DOHH2 (cell line): ENCODE measurements around the gene STRN.

ENCODE experiments used
- H3F3A ChIP-seq: fragments of 200-600 bp; sonication (generic), shearing (Covaris generic); 2 replicates; pipeline ENCODE4 v1.6.0; 2016; ENCODE audit warnings: antibody characterized with exemption, mild to moderate bottlenecking; ENCODE audit not compliant: control insufficient read depth, insufficient read depth
- H3K27ac ChIP-seq: fragments of 200-600 bp; sonication (generic); 2 replicates; pipeline ENCODE4 v1.5.1; 2014; ENCODE audit warnings: low read depth, mild to moderate bottlenecking, low read length, moderate library complexity
- H3K27me3 ChIP-seq: fragments of 200-600 bp; sonication (generic); 2 replicates; pipeline ENCODE4 v1.6.1; 2014; ENCODE audit warnings: mild to moderate bottlenecking, low read length, mixed read lengths; ENCODE audit not compliant: control insufficient read depth
- H3K36me3 ChIP-seq: fragments of 200-600 bp; sonication (generic); 2 replicates; pipeline ENCODE4 v1.6.1; 2014; ENCODE audit warnings: mild to moderate bottlenecking, low read length, moderate library complexity, mixed read lengths; ENCODE audit not compliant: control insufficient read depth
- H3K4me1 ChIP-seq: fragments of 200-600 bp; sonication (generic); 2 replicates; pipeline ENCODE4 v1.6.1; 2014; ENCODE audit warnings: mild to moderate bottlenecking, low read length, mixed read lengths; ENCODE audit not compliant: control insufficient read depth
- H3K4me2 ChIP-seq: fragments of 200-600 bp; sonication (generic); 2 replicates; pipeline ENCODE4 v1.6.0; 2014; ENCODE audit warnings: mild to moderate bottlenecking, low read length, moderate library complexity
- H3K4me3 ChIP-seq: fragments of 200-600 bp; sonication (generic); 2 replicates; pipeline ENCODE4 v1.5.1; 2014; ENCODE audit warnings: mild to moderate bottlenecking, low read length, mixed read lengths
- H3K79me2 ChIP-seq: fragments of 200-600 bp; sonication (generic); 2 replicates; pipeline ENCODE4 v1.6.1; 2014; ENCODE audit warnings: mild to moderate bottlenecking, low read length, mixed read lengths; ENCODE audit not compliant: control insufficient read depth
- H3K9me2 ChIP-seq: fragments of 200-600 bp; sonication (generic); replicated peaks from 2 replicates; pipeline ENCODE4 v1.6.1; 2014; ENCODE audit warnings: mild to moderate bottlenecking, low read length, mixed read lengths; ENCODE audit not compliant: control insufficient read depth
- H3K9me3 ChIP-seq: fragments of 200-600 bp; sonication (generic); 2 replicates; pipeline ENCODE4 v1.6.1; 2014; ENCODE audit warnings: antibody characterized with exemption, low read length, mixed read lengths; ENCODE audit not compliant: control insufficient read depth, insufficient read depth
- H4K20me1 ChIP-seq: fragments of 200-600 bp; sonication (generic); 2 replicates; pipeline ENCODE4 v1.6.0; 2014; ENCODE audit warnings: low read depth, mild to moderate bottlenecking, antibody characterized with exemption, low read length, moderate library complexity; ENCODE audit not compliant: control insufficient read depth, insufficient read depth
- CTCF ChIP-seq: fragments of 200-600 bp; sonication (generic); IDR thresholded peaks from one replicate; pipeline ENCODE4 v1.5.1; 2014; ENCODE audit warnings: antibody characterized with exemption, mild to moderate bottlenecking, low read depth, low read length; ENCODE audit not compliant: poor library complexity, severe bottlenecking
- EZH2phosphoT487 ChIP-seq: fragments of 200-600 bp; sonication (generic); IDR thresholded peaks from 2 replicates; pipeline ENCODE4 v1.6.1; 2017; ENCODE audit warnings: borderline replicate concordance, mild to moderate bottlenecking, antibody characterized with exemption, low read length, moderate library complexity, mixed read lengths

Gene STRN, protein sequence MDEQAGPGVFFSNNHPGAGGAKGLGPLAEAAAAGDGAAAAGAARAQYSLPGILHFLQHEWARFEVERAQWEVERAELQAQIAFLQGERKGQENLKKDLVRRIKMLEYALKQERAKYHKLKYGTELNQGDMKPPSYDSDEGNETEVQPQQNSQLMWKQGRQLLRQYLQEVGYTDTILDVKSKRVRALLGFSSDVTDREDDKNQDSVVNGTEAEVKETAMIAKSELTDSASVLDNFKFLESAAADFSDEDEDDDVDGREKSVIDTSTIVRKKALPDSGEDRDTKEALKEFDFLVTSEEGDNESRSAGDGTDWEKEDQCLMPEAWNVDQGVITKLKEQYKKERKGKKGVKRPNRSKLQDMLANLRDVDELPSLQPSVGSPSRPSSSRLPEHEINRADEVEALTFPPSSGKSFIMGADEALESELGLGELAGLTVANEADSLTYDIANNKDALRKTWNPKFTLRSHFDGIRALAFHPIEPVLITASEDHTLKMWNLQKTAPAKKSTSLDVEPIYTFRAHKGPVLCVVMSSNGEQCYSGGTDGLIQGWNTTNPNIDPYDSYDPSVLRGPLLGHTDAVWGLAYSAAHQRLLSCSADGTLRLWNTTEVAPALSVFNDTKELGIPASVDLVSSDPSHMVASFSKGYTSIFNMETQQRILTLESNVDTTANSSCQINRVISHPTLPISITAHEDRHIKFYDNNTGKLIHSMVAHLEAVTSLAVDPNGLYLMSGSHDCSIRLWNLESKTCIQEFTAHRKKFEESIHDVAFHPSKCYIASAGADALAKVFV

DNA sequence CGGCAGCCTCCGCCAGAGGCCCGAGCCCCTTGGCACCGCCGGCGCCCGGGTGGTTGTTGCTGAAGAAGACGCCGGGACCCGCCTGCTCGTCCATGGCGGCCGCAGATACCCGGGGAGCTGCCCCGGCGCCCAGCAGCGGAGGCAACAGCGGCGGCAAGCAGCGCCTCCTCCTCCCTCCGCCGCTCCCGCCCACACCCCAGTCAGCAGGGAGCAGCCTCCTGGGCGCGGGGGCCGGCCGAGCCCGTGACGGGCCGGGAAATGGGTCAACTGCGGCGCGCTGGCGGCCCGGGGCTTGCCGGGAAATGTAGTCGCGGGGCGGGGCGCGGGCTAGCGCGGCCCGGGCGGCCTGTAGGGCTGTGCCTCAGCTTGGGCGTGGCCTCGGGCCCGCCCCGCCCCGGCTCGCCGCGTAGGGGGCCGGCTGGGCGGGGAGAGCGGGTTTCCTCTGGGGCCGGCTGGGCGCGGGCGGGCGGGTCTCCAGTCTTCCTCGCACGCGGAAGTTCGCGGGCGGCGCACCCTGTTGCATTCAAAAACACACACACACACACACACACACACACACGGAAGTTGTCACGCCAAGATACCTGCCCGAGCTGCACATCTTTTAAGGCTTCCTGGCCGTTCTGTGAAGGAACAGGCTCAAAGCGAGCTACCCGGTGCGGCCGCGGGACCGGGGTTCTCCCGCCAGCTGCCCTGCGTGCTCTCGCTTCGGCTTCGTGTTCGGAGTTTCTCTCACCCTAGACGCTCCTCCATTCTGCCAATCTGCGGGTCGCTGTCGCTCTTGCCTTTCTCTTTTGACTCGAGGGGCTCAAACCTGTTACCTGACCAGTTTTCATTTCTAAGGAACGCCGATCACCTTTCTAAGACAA lies at the start of gene STRN:
Gene STRN (minus strand): TSS at position 167 of the 866 bp plus-strand sequence. CDS start 73 bp downstream, at position 94.
- peak within 1 kb of the TSS; percentile 92 for H3K4me2 ChIP-seq
- H3K9me3 ChIP-seq: no peaks in the 10 kb centered on the region
- peak within 1 kb of the TSS; percentile 66 for H3K27ac ChIP-seq
- H3K79me2 ChIP-seq: peaks cover 46% of the 10 kb centered on the region
- H3K4me1 ChIP-seq: peaks cover 29% of the 10 kb centered on the region
- TF ChIP-seq CTCF: no peak
- no peak for TF ChIP-seq EZH2phosphoT487
- H3K9me2 ChIP-seq: no peaks in the 10 kb centered on the region
- H4K20me1 ChIP-seq: no peaks in the 10 kb centered on the region
- no peaks in the 10 kb centered on the region for H3K27me3 ChIP-seq
- H3K36me3 ChIP-seq: peaks cover 3% of the 10 kb centered on the region
- H3K4me3 ChIP-seq: peak within 1 kb of the TSS; percentile 95
- peaks cover 11% of the 10 kb centered on the region for H3F3A ChIP-seq

DNA sequence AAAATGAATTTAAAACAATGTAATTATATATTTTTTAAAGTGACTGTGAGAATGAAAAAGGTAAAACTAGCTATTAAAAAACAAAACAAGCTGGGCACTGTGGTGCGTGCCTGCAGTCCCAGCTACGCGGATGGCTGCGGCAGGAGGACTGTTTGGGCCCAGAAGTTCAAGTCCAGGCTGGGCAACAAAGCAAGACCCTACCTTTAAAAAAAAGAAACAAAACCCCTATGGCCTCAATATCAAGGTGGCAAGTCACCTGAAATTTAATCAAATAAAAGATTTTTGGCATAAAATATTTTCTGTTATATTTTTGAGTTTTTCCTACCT lies 46.9 kb upstream of the STRN start:
- Histone ChIP-seq H3K4me1 (peaks cover 35% of the 10 kb centered on the region), H3K27ac (no peak overlapping the region), H4K20me1 (no peaks in the 10 kb centered on the region), H3K4me2 (peak overlapping the region; percentile 66), H3F3A (peaks cover 5% of the 10 kb centered on the region; the same call in 1 of the 2 replicates), H3K9me2 (no peaks in the 10 kb centered on the region), H3K36me3 (peaks cover 20% of the 10 kb centered on the region), H3K79me2 (no peaks in the 10 kb centered on the region), H3K27me3 (no peaks in the 10 kb centered on the region), H3K4me3 (peak overlapping the region; percentile 57; the same call in 1 of the 2 replicates), H3K9me3 (no peaks in the 10 kb centered on the region)
- no peak for TF ChIP-seq CTCF
- no peak for TF ChIP-seq EZH2phosphoT487

- peak overlapping the region; percentile 50 for H3K4me2 ChIP-seq
Observed at GRCh38 chr2:37011130-37011529, 44.8 kb upstream of the STRN start.

More at GRCh38 chr2:37011130-37011529, 44.8 kb upstream of the STRN start:
- Histone ChIP-seq H3K27ac (no peak overlapping the region), H4K20me1 (no peaks in the 10 kb centered on the region), H3K9me2 (no peaks in the 10 kb centered on the region), H3K79me2 (no peaks in the 10 kb centered on the region), H3F3A (0 out of 2 replicates have a peak, but pooled peaks cover 5% of the 10 kb centered on the region), H3K27me3 (no peaks in the 10 kb centered on the region), H3K36me3 (peaks cover 12% of the 10 kb centered on the region), H3K9me3 (no peaks in the 10 kb centered on the region), H3K4me3 (0 out of 2 replicates have a peak overlapping the region, but pooled peaks have one; percentile 3), H3K4me1 (peaks cover 35% of the 10 kb centered on the region)
- TF ChIP-seq CTCF (no peak), EZH2phosphoT487 (no peak)
